H9 (cell line): Measurements from ENCODE around the gene SEMA3E. TPM values are rescaled to one million over a fixed set of nuclear protein-coding genes. Genes with fewer than 3 reads are reported as not detected.

Experiments
- DNase-seq: peaks from one replicate; pipeline ENCODE4 v3.0.0-alpha.2; 2017
- H2AFZ ChIP-seq: one replicate; pipeline ENCODE4 v1.6.1; 2013; ENCODE audit warnings: mild to moderate bottlenecking, low read length, control low read depth, moderate library complexity
- H2AK5ac ChIP-seq: 2 replicates; pipeline ENCODE4 v1.6.1; 2013; ENCODE audit warnings: low read length, control low read depth, mixed read lengths; ENCODE audit not compliant: insufficient read length
- H2BK120ac ChIP-seq: one replicate; pipeline ENCODE4 v1.6.1; 2013; ENCODE audit warnings: low read depth, mild to moderate bottlenecking, low read length, control low read depth, inconsistent platforms; ENCODE audit not compliant: poor library complexity, severe bottlenecking
- H2BK12ac ChIP-seq: 2 replicates; pipeline ENCODE4 v1.6.1; 2013; ENCODE audit warnings: low read length, control low read depth, mixed read lengths, low read depth; ENCODE audit not compliant: insufficient read length
- H2BK15ac ChIP-seq: 2 replicates; pipeline ENCODE4 v1.6.1; 2013; ENCODE audit warnings: low read depth, low read length, control low read depth
- H2BK20ac ChIP-seq: one replicate; pipeline ENCODE4 v1.6.1; 2013; ENCODE audit warnings: low read depth, mild to moderate bottlenecking, low read length, control low read depth, inconsistent platforms; ENCODE audit not compliant: poor library complexity, severe bottlenecking
- H2BK5ac ChIP-seq: 2 replicates; pipeline ENCODE4 v1.6.1; 2013; ENCODE audit warnings: low read length, control low read depth, mixed read lengths; ENCODE audit not compliant: insufficient read length
- H3K14ac ChIP-seq: 2 replicates; pipeline ENCODE4 v1.6.1; 2013; ENCODE audit warnings: low read length, control low read depth; ENCODE audit not compliant: insufficient read depth
- H3K18ac ChIP-seq: 2 replicates; pipeline ENCODE4 v1.6.1; 2013; ENCODE audit warnings: low read depth, mild to moderate bottlenecking, mixed read lengths, low read length, control low read depth; ENCODE audit not compliant: insufficient read length
- H3K23ac ChIP-seq: 2 replicates; pipeline ENCODE4 v1.6.1; 2013; ENCODE audit warnings: low read length, control low read depth, mixed read lengths, low read depth; ENCODE audit not compliant: insufficient read length
- H3K23me2 ChIP-seq: 2 replicates; pipeline ENCODE4 v1.6.1; 2013; ENCODE audit warnings: low read depth, mild to moderate bottlenecking, mixed read lengths, low read length, control low read depth; ENCODE audit not compliant: insufficient read length, poor library complexity, severe bottlenecking
- H3K27ac ChIP-seq: 2 replicates; pipeline ENCODE4 v1.5.1; 2013; ENCODE audit warnings: low read length, control low read depth, mixed read lengths, low read depth; ENCODE audit not compliant: insufficient read length
- H3K27me3 ChIP-seq: 2 replicates; pipeline ENCODE4 v1.6.1; 2013; ENCODE audit warnings: low read length, control low read depth, inconsistent platforms; ENCODE audit not compliant: insufficient read depth
- H3K4ac ChIP-seq: 2 replicates; pipeline ENCODE4 v1.6.1; 2013; ENCODE audit warnings: low read depth, mild to moderate bottlenecking, control low read depth, inconsistent platforms, low read length, moderate library complexity
- H3K4me1 ChIP-seq: 2 replicates; pipeline ENCODE4 v1.6.1; 2013; ENCODE audit warnings: low read length, control low read depth, inconsistent platforms; ENCODE audit not compliant: insufficient read depth
- H3K4me2 ChIP-seq: 2 replicates; pipeline ENCODE4 v1.6.1; 2013; ENCODE audit warnings: low read length, control low read depth, mixed read lengths; ENCODE audit not compliant: insufficient read length, insufficient read depth
- H3K56ac ChIP-seq: 2 replicates; pipeline ENCODE4 v1.6.1; 2013; ENCODE audit warnings: low read depth, mild to moderate bottlenecking, mixed read lengths, low read length, control low read depth; ENCODE audit not compliant: insufficient read length
- H3K79me1 ChIP-seq: 2 replicates; pipeline ENCODE4 v1.6.1; 2013; ENCODE audit warnings: low read depth, mild to moderate bottlenecking, moderate library complexity, low read length, control low read depth, inconsistent platforms; ENCODE audit not compliant: insufficient read depth, poor library complexity, severe bottlenecking
- H3K79me2 ChIP-seq: 2 replicates; pipeline ENCODE4 v1.6.1; 2013; ENCODE audit warnings: low read length, control low read depth, inconsistent platforms; ENCODE audit not compliant: insufficient read depth
- H3K9ac ChIP-seq: 2 replicates; pipeline ENCODE4 v1.6.1; 2013; ENCODE audit warnings: low read length, control low read depth, mixed read lengths; ENCODE audit not compliant: insufficient read length; ENCODE audit errors: extremely low read depth
- H3K9me3 ChIP-seq: one replicate; pipeline ENCODE4 v1.6.1; 2013; ENCODE audit warnings: low read depth, low read length, inconsistent platforms; ENCODE audit not compliant: control insufficient read depth
- H3T11ph ChIP-seq: one replicate; pipeline ENCODE4 v1.6.1; 2013; ENCODE audit warnings: mild to moderate bottlenecking, low read length, control low read depth, inconsistent platforms
- H4K20me1 ChIP-seq: one replicate; pipeline ENCODE4 v1.6.1; 2013; ENCODE audit not compliant: control insufficient read depth, insufficient read length, insufficient read depth
- H4K5ac ChIP-seq: 2 replicates; pipeline ENCODE4 v1.6.1; 2013; ENCODE audit warnings: low read depth, mild to moderate bottlenecking, mixed read lengths, low read length, control low read depth; ENCODE audit not compliant: insufficient read length
- H4K8ac ChIP-seq: replicated peaks from 2 replicates; pipeline ENCODE4 v1.6.1; 2013; ENCODE audit warnings: low read length, control low read depth, mixed read lengths, low read depth; ENCODE audit not compliant: insufficient read length
- H4K91ac ChIP-seq: 2 replicates; pipeline ENCODE4 v1.6.1; 2013; ENCODE audit warnings: low read depth, mild to moderate bottlenecking, moderate library complexity, mixed read lengths, low read length, control low read depth; ENCODE audit not compliant: insufficient read length
- H3K27ac Mint-ChIP-seq, 3 experiments: 2 replicates in 2 of 3; 3 replicates in 1 of 3; pipeline ENCODE4 v1.8.0; 2020 to 2021; ENCODE audit warnings: mixed read lengths in 3 of 3, mild to moderate bottlenecking in 1 of 3, moderate library complexity in 1 of 3
- H3K27me3 Mint-ChIP-seq: 2 replicates; pipeline ENCODE4 v1.8.0; 2021; ENCODE audit warnings: low read depth, mild to moderate bottlenecking, moderate library complexity, mixed read lengths
- H3K36me3 Mint-ChIP-seq, 3 experiments: 2 replicates in 2 of 3; 3 replicates in 1 of 3; pipeline ENCODE4 v1.8.0; 2020 to 2021; ENCODE audit warnings: low read depth in 3 of 3, mixed read lengths in 3 of 3; ENCODE audit not compliant: insufficient read depth in 1 of 3
- H3K4me1 Mint-ChIP-seq, 2 experiments: 2 replicates each; pipeline ENCODE4 v1.8.0; 2020; ENCODE audit warnings: mixed read lengths in 2 of 2
- H3K4me3 Mint-ChIP-seq, 2 experiments: 2 replicates in 1 of 2; 3 replicates in 1 of 2; pipeline ENCODE4 v1.8.0; 2020 to 2021; ENCODE audit warnings: mild to moderate bottlenecking in 2 of 2, mixed read lengths in 2 of 2, moderate library complexity in 1 of 2
- H3K9me3 Mint-ChIP-seq, 2 experiments: 2 replicates in 1 of 2; 3 replicates in 1 of 2; pipeline ENCODE4 v1.8.0; 2020; ENCODE audit warnings: mild to moderate bottlenecking in 2 of 2, mixed read lengths in 2 of 2, moderate library complexity in 1 of 2
- CTCF ChIP-seq: fragments of 200-600 bp; sonication (generic); conservative IDR thresholded peaks from 3 replicates; pipeline ENCODE4 v1.8.0; 2021; ENCODE audit warnings: antibody characterized with exemption, mild to moderate bottlenecking
- WGBS: extraction: QIAGEN DNeasy Blood & Tissue Kit; methylation state at CpG from one replicate; pipeline ENCODE4 v1.1.7; 2013; ENCODE audit warnings: missing lambda C conversion rate, low lambda C conversion rate, mixed read lengths; ENCODE audit not compliant: insufficient read length; ENCODE audit errors: extremely low coverage; 5-methylcytosine and 5-hydroxymethylcytosine counted together
- total RNA-seq: library from RNA; stranded (reverse); gene quantifications from 2 replicates; pipeline ENCODE4 v1.2.1, GENCODE V29; 2021

SEMA3E gene
- total RNA-seq, 1 experiment from 2014 or later, result 0.39 TPM

DNA sequence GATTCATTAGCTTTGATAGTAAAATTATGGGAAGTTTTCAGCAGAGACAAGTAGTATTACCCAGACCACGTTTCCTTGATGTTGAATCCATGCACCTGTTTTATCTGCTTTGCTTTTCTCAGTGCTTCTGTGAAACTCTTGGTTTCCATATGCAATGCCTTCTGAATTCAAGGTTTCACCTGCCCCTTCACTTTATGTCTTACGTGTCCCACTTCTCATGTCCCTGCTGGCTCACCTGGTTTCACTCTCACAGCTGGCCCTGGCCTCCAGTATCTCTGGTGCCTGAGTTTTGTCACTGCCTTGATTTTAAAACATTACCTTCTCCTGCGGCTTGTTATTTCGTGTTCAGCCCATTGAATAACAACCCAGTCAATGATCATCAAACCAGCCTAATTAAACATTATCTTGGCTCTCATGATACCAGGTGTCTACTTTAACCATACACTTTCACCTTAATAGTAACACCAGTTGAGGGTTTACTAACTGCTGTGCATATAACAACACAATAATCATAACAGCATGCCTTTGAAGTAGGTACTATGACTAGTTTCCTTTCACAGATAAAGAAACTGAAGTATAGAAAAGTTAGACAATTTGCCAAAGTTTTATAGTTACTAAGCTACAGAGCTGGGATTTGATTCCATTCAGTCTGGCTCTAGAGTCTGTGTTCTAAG lies 310.5 kb downstream of the SEMA3E start:
- no peak overlapping the region for H2BK12ac ChIP-seq
- H3K27ac Mint-ChIP-seq, result no peak overlapping the region; a peak in 1 of 7 replicates
- H3K4me1 ChIP-seq, result no peaks in the 10 kb centered on the region
- H3K27ac ChIP-seq, result no peak overlapping the region
- no peak overlapping the region for H2BK20ac ChIP-seq
- no peak overlapping the region for H3K4ac ChIP-seq
- no peaks in the 10 kb centered on the region for H3K27me3 ChIP-seq
- no peak overlapping the region for H3T11ph ChIP-seq
- peaks cover 0 to 2% of the 10 kb centered on the region in 2 experiments; a peak in 1 of 5 replicates for H3K9me3 Mint-ChIP-seq
- H4K5ac ChIP-seq, result no peak overlapping the region
- no peak overlapping the region for H3K4me3 Mint-ChIP-seq
- DNase-seq, result no peak
- H4K20me1 ChIP-seq, result no peaks in the 10 kb centered on the region
- no peak overlapping the region for H3K23ac ChIP-seq
- H3K9ac ChIP-seq, result no peak overlapping the region
- TF ChIP-seq CTCF, result no peak
- H4K91ac ChIP-seq, result no peak overlapping the region
- no peak overlapping the region for H2BK120ac ChIP-seq
- H4K8ac ChIP-seq, result no peak overlapping the region
- H2AFZ ChIP-seq, result no peak overlapping the region
- H3K27me3 Mint-ChIP-seq, result no peaks in the 10 kb centered on the region
- WGBS, result no CpG with 5 or more reads among the region's 4 CpGs
- no peaks in the 10 kb centered on the region for H3K79me2 ChIP-seq
- peaks cover 0 to 3% of the 10 kb centered on the region in 2 experiments; a peak in 1 of 4 replicates for H3K4me1 Mint-ChIP-seq
- H3K9me3 ChIP-seq, result no peaks in the 10 kb centered on the region
- H3K79me1 ChIP-seq, result no peaks in the 10 kb centered on the region
- no peak overlapping the region for H2BK15ac ChIP-seq
- H3K56ac ChIP-seq, result no peak overlapping the region
- H3K18ac ChIP-seq, result no peak overlapping the region
- no peaks in the 10 kb centered on the region for H3K36me3 Mint-ChIP-seq
- no peak overlapping the region for H3K14ac ChIP-seq
- no peak overlapping the region for H2AK5ac ChIP-seq
- no peak overlapping the region for H2BK5ac ChIP-seq
- H3K4me2 ChIP-seq, result no peak overlapping the region
- no peaks in the 10 kb centered on the region for H3K23me2 ChIP-seq
